AG04450 (cell line): Measurements from ENCODE around the gene KIF12. TPM values are rescaled to one million over a fixed set of nuclear protein-coding genes. Genes with fewer than 3 reads are reported as not detected.

ENCODE experiments used
- CTCF ChIA-PET: fragments of 300-600, 350-600 bp; formaldehyde crosslinking; extraction: SDS; loops from one replicate; lab custom pipeline; 2022; ENCODE audit warnings: antibody characterized with exemption, inconsistent platforms; lab: Charles Lee
- POLR2A ChIA-PET: fragments of 350-600 bp; formaldehyde crosslinking; extraction: SDS; loops from one replicate; lab custom pipeline; 2021; ENCODE audit warnings: antibody characterized with exemption, inconsistent platforms; lab: Yijun Ruan, JAX
- DNase-seq: peaks from one replicate; pipeline ENCODE4 v3.0.0-alpha.2; 2011; ENCODE audit warnings: low read depth, low spot score
- H3K27ac ChIP-seq: one replicate; pipeline ENCODE4 v1.5.1; 2012; ENCODE audit warnings: low read depth, low read length, control low read depth
- H3K27me3 ChIP-seq: one replicate; pipeline ENCODE4 v1.6.0; 2012; ENCODE audit warnings: low read length; ENCODE audit not compliant: control insufficient read depth, insufficient read depth
- H3K4me3 ChIP-seq: 2 replicates; pipeline ENCODE4 v1.5.1; 2011; ENCODE audit warnings: mild to moderate bottlenecking, low read depth, low read length, control low read depth
- H3K9me3 ChIP-seq: 2 replicates; pipeline ENCODE4 v1.5.1; 2012; ENCODE audit warnings: low read length; ENCODE audit not compliant: control insufficient read depth, insufficient read depth
- CTCF ChIP-seq: IDR thresholded peaks from 2 replicates; pipeline ENCODE4 v1.5.1; 2011; ENCODE audit warnings: low read depth, low read length, control low read depth, inconsistent platforms
- polyA plus RNA-seq: library from polyadenylated mRNA; depleted of rRNA; stranded (reverse); fragments of >200 nt; gene quantifications from 2 replicates; pipeline ENCODE4 v1.2.3, GENCODE V29; 2011

KIF12 gene
- polyA plus RNA-seq, 1 experiment: not detected

GRCh38 chr9:114121227-114122135 is 22.4 kb upstream of the KIF12 start:
- no peak overlapping the region for H3K4me3 ChIP-seq
- peaks cover 52% of the 10 kb centered on the region for H3K27me3 ChIP-seq
- no peak for DNase-seq
- ChIA-PET POLR2A (no interaction called here), CTCF (interaction anchor here (1.1 to 1.3 kb wide), 3 partner anchors 33 to 169 kb away, joined by 3 to 4 read pairs (median 3); no protein-coding TSS in a partner anchor)
- TF ChIP-seq CTCF: no peak
- peaks cover 3% of the 10 kb centered on the region; the same call in 1 of the 2 replicates for H3K9me3 ChIP-seq
- no peak overlapping the region for H3K27ac ChIP-seq

GRCh38 chr9:114120192-114121014 is 21.3 kb upstream of the KIF12 start:
- TF ChIP-seq CTCF: no peak
- peaks cover 63% of the 10 kb centered on the region for H3K27me3 ChIP-seq
- ChIA-PET CTCF (interaction anchor here (1.1 to 3.0 kb wide), 2 partner anchors 13 to 170 kb away, joined by 3 to 15 read pairs; no protein-coding TSS in a partner anchor), POLR2A (no interaction called here)
- H3K4me3 ChIP-seq: no peak overlapping the region
- peaks cover 3% of the 10 kb centered on the region; the same call in 1 of the 2 replicates for H3K9me3 ChIP-seq
- DNase-seq: no peak
- no peak overlapping the region for H3K27ac ChIP-seq

- CTCF ChIA-PET: interaction anchor here (3.0 kb wide), 1 partner anchor 12 kb away, joined by 15 read pairs; no protein-coding TSS in a partner anchor
- peaks cover 3% of the 10 kb centered on the region; the same call in 1 of the 2 replicates for H3K9me3 ChIP-seq
- TF ChIP-seq CTCF: no peak
- H3K27ac ChIP-seq: no peak overlapping the region
- H3K4me3 ChIP-seq: no peak overlapping the region
- H3K27me3 ChIP-seq: peaks cover 62% of the 10 kb centered on the region
- no peak for DNase-seq
- POLR2A ChIA-PET: no interaction called here
Observed at GRCh38 chr9:114119242-114120191, 20.4 kb upstream of the KIF12 start.

- Histone ChIP-seq H3K27ac (no peak overlapping the region), H3K27me3 (peaks cover 63% of the 10 kb centered on the region), H3K9me3 (peaks cover 3% of the 10 kb centered on the region; the same call in 1 of the 2 replicates), H3K4me3 (no peak overlapping the region)
- POLR2A ChIA-PET: no interaction called here
- CTCF ChIA-PET: interaction anchor here (0.6 to 3.0 kb wide), 2 partner anchors 10 to 187 kb away, joined by 3 to 15 read pairs; no protein-coding TSS in a partner anchor
- no peak for DNase-seq
- TF ChIP-seq CTCF: no peak
Observed at GRCh38 chr9:114117996-114118830, 19.1 kb upstream of the KIF12 start.
